SK-N-SH treated with all-trans-retinoic acid at 6 μM for 48 hours (cell line): ENCODE data around the gene TSSK3.

Experiments used
- ATAC-seq: fragments of 200-7000 bp; cut with Tn5 transposase; 3 replicates; pipeline ENCODE4 v1.9.1; 2020; ENCODE audit warnings: mild to moderate bottlenecking, moderate library complexity
- ARNTL ChIP-seq: fragments of 450-650 bp; formaldehyde crosslinking; IDR thresholded peaks from 2 replicates; pipeline ENCODE4 v1.5.0; 2020; ENCODE audit warnings: low read depth, mild to moderate bottlenecking, moderate library complexity, borderline replicate concordance
- BACH2 ChIP-seq: fragments of 250-450 bp; sonication (Bioruptor Pico); IDR thresholded peaks from 2 replicates; pipeline ENCODE4 v1.9.0; 2021; ENCODE audit warnings: mild to moderate bottlenecking, borderline replicate concordance
- CSDC2 ChIP-seq: fragments of 250-450 bp; sonication (Bioruptor Pico); IDR thresholded peaks from 2 replicates; pipeline ENCODE4 v1.5.0; 2020; ENCODE audit warnings: mild to moderate bottlenecking, moderate library complexity
- ESRRG ChIP-seq: fragments of 250-450 bp; sonication (Bioruptor Pico); IDR thresholded peaks from 2 replicates; pipeline ENCODE4 v1.6.1; 2021; ENCODE audit warnings: mild to moderate bottlenecking
- GLIS3 ChIP-seq: fragments of 250-450 bp; sonication (Bioruptor Pico); IDR thresholded peaks from 2 replicates; pipeline ENCODE4 v1.5.0; 2020; ENCODE audit warnings: mild to moderate bottlenecking, moderate library complexity
- OSR1 ChIP-seq: fragments of 250-450 bp; sonication (Bioruptor Pico); IDR thresholded peaks from 2 replicates; pipeline ENCODE4 v1.8.0; 2022; ENCODE audit warnings: moderate library complexity, mild to moderate bottlenecking, inconsistent platforms
- PPARA ChIP-seq: fragments of 250-450 bp; sonication (Bioruptor Pico); IDR thresholded peaks from 2 replicates; pipeline ENCODE4 v1.5.0; 2020; ENCODE audit warnings: mild to moderate bottlenecking, borderline replicate concordance
- RARB ChIP-seq: fragments of 250-450 bp; sonication (Bioruptor Pico); IDR thresholded peaks from 2 replicates; pipeline ENCODE4 v1.8.0; 2021; ENCODE audit warnings: mild to moderate bottlenecking, moderate library complexity
- SNAI2 ChIP-seq: fragments of 250-450 bp; sonication (Bioruptor Pico); IDR thresholded peaks from 2 replicates; pipeline ENCODE4 v1.5.0; 2020; ENCODE audit warnings: mild to moderate bottlenecking, moderate library complexity
- TCF4 ChIP-seq: fragments of 250-450 bp; sonication (Bioruptor Pico); IDR thresholded peaks from 2 replicates; pipeline ENCODE4 v1.8.0; 2021; ENCODE audit warnings: mild to moderate bottlenecking, moderate library complexity, borderline replicate concordance
- TOX ChIP-seq: fragments of 250-450 bp; sonication (Bioruptor Pico); IDR thresholded peaks from 2 replicates; pipeline ENCODE4 v1.8.0; 2021; ENCODE audit warnings: mild to moderate bottlenecking, moderate library complexity, borderline replicate concordance
- ZC3H10 ChIP-seq: fragments of 250-450 bp; sonication (Bioruptor Pico); IDR thresholded peaks from 2 replicates; pipeline ENCODE4 v1.5.1; 2021; ENCODE audit warnings: mild to moderate bottlenecking, moderate library complexity
- ZFP3 ChIP-seq: fragments of 250-450 bp; sonication (Bioruptor Pico); IDR thresholded peaks from 2 replicates; pipeline ENCODE4 v1.5.0; 2020; ENCODE audit warnings: mild to moderate bottlenecking, moderate library complexity
- ZFP30 ChIP-seq: fragments of 450-650 bp; formaldehyde crosslinking; IDR thresholded peaks from 2 replicates; pipeline ENCODE4 v1.5.0; 2022; ENCODE audit warnings: mild to moderate bottlenecking, moderate library complexity
- ZNF565 ChIP-seq: fragments of 450-650 bp; formaldehyde crosslinking; conservative IDR thresholded peaks from 2 replicates; pipeline ENCODE4 v1.5.0; 2020; ENCODE audit warnings: low read depth, mild to moderate bottlenecking, moderate library complexity
- ZNF70 ChIP-seq: fragments of 450-650 bp; formaldehyde crosslinking; IDR thresholded peaks from 2 replicates; pipeline ENCODE4 v1.5.0; 2020; ENCODE audit warnings: mild to moderate bottlenecking, moderate library complexity
- ZNF8 ChIP-seq: fragments of 450-650 bp; formaldehyde crosslinking; IDR thresholded peaks from 2 replicates; pipeline ENCODE4 v1.5.0; 2020; ENCODE audit warnings: mild to moderate bottlenecking, moderate library complexity
- TF ChIP-seq, protein P1 (sequence below): fragments of 250-450 bp; sonication (Bioruptor Pico); IDR thresholded peaks from 2 replicates; pipeline ENCODE4 v1.8.0; 2020; ENCODE audit warnings: mild to moderate bottlenecking, moderate library complexity, borderline replicate concordance
- TF ChIP-seq, protein P2 (sequence below): fragments of 250-450 bp; sonication (Bioruptor Pico); IDR thresholded peaks from 2 replicates; pipeline ENCODE4 v1.8.0; 2021; ENCODE audit warnings: low read depth, mild to moderate bottlenecking, moderate library complexity, borderline replicate concordance
- TF ChIP-seq, protein P3 (sequence below): fragments of 250-450 bp; sonication (Bioruptor Pico); IDR thresholded peaks from 2 replicates; pipeline ENCODE4 v1.5.1; 2020; ENCODE audit warnings: low read depth, mild to moderate bottlenecking, moderate library complexity
- TF ChIP-seq, protein P4 (sequence below): fragments of 250-450 bp; sonication (Bioruptor Pico); IDR thresholded peaks from 2 replicates; pipeline ENCODE4 v1.5.0; 2020; ENCODE audit warnings: mild to moderate bottlenecking, moderate library complexity
- TF ChIP-seq, protein P5 (sequence below): fragments of 250-450 bp; sonication (Bioruptor Pico); IDR thresholded peaks from 2 replicates; pipeline ENCODE4 v1.5.1; 2021; ENCODE audit warnings: mild to moderate bottlenecking, moderate library complexity

The TSSK3 gene

DNA sequence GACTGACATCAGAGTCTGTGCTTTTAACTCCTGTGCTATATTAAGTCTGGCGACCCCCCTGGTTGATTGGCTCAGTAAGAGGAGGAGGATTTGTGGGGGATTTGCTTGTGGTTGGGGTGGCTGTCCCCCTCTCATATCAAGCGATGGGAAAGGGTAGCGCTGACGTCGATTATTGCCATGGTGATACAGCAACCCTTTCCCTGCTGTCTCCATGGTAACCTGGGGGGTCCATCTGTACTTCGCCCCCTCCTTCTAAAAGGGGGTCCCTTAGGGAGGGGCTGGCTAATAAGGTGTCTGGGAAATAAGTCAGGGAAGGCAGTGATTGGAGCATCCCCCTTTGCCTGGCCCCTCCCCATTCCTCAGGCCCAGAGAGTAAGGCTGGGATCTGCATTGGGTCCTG, 4.7 kb upstream of the TSSK3 start:
- TF ChIP-seq CSDC2 (no peak), ZNF8 (no peak), BACH2 (CRISPR knock-in tag) (no peak), ESRRG (CRISPR knock-in tag) (no peak)
- TF ChIP-seq, protein P1, sequence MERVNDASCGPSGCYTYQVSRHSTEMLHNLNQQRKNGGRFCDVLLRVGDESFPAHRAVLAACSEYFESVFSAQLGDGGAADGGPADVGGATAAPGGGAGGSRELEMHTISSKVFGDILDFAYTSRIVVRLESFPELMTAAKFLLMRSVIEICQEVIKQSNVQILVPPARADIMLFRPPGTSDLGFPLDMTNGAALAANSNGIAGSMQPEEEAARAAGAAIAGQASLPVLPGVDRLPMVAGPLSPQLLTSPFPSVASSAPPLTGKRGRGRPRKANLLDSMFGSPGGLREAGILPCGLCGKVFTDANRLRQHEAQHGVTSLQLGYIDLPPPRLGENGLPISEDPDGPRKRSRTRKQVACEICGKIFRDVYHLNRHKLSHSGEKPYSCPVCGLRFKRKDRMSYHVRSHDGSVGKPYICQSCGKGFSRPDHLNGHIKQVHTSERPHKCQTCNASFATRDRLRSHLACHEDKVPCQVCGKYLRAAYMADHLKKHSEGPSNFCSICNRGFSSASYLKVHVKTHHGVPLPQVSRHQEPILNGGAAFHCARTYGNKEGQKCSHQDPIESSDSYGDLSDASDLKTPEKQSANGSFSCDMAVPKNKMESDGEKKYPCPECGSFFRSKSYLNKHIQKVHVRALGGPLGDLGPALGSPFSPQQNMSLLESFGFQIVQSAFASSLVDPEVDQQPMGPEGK (CRISPR knock-in tag): no peak
- ATAC-seq: no peak

DNA sequence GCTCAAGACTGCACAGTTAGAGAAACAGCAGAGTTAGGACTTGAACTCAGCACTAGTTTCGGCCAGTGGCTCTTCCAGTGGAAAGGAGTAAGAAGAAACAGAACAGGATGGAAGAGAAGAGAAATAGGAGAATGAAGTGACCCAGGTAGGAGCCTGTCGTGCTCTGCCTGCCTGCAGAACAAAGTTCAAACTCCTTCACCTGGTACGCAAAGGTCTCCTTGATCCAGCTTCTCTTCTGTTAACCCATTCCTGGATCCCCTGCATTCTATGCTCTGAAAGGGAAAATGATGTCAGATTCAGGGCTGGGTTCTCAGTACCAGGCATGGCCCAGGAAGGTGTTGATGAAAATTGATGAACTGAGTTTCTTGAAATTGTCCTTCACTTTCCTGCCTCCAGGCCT, 3.9 kb upstream of the TSSK3 start:
- no peak for ATAC-seq
- TF ChIP-seq RARB (CRISPR knock-in tag) (no peak), ZFP30 (no peak), ARNTL (no peak), ZNF8 (no peak), ZC3H10 (CRISPR knock-in tag) (no peak), BACH2 (CRISPR knock-in tag) (no peak), ZNF565 (CRISPR knock-in tag) (no peak), GLIS3 (CRISPR knock-in tag) (no peak), OSR1 (CRISPR knock-in tag) (no peak), ZFP3 (CRISPR knock-in tag) (no peak), TOX (CRISPR knock-in tag) (no peak), TCF4 (CRISPR knock-in tag) (no peak)
- TF ChIP-seq, protein P1 (CRISPR knock-in tag): no peak
- TF ChIP-seq, protein P2, sequence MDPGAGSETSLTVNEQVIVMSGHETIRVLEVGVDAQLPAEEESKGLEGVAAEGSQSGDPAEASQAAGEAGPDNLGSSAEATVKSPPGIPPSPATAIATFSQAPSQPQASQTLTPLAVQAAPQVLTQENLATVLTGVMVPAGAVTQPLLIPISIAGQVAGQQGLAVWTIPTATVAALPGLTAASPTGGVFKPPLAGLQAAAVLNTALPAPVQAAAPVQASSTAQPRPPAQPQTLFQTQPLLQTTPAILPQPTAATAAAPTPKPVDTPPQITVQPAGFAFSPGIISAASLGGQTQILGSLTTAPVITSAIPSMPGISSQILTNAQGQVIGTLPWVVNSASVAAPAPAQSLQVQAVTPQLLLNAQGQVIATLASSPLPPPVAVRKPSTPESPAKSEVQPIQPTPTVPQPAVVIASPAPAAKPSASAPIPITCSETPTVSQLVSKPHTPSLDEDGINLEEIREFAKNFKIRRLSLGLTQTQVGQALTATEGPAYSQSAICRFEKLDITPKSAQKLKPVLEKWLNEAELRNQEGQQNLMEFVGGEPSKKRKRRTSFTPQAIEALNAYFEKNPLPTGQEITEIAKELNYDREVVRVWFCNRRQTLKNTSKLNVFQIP (CRISPR knock-in tag): no peak
- TF ChIP-seq, protein P3, sequence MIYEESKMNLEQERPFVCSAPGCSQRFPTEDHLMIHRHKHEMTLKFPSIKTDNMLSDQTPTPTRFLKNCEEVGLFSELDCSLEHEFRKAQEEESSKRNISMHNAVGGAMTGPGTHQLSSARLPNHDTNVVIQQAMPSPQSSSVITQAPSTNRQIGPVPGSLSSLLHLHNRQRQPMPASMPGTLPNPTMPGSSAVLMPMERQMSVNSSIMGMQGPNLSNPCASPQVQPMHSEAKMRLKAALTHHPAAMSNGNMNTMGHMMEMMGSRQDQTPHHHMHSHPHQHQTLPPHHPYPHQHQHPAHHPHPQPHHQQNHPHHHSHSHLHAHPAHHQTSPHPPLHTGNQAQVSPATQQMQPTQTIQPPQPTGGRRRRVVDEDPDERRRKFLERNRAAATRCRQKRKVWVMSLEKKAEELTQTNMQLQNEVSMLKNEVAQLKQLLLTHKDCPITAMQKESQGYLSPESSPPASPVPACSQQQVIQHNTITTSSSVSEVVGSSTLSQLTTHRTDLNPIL (CRISPR knock-in tag): no peak
- TF ChIP-seq, protein P4, sequence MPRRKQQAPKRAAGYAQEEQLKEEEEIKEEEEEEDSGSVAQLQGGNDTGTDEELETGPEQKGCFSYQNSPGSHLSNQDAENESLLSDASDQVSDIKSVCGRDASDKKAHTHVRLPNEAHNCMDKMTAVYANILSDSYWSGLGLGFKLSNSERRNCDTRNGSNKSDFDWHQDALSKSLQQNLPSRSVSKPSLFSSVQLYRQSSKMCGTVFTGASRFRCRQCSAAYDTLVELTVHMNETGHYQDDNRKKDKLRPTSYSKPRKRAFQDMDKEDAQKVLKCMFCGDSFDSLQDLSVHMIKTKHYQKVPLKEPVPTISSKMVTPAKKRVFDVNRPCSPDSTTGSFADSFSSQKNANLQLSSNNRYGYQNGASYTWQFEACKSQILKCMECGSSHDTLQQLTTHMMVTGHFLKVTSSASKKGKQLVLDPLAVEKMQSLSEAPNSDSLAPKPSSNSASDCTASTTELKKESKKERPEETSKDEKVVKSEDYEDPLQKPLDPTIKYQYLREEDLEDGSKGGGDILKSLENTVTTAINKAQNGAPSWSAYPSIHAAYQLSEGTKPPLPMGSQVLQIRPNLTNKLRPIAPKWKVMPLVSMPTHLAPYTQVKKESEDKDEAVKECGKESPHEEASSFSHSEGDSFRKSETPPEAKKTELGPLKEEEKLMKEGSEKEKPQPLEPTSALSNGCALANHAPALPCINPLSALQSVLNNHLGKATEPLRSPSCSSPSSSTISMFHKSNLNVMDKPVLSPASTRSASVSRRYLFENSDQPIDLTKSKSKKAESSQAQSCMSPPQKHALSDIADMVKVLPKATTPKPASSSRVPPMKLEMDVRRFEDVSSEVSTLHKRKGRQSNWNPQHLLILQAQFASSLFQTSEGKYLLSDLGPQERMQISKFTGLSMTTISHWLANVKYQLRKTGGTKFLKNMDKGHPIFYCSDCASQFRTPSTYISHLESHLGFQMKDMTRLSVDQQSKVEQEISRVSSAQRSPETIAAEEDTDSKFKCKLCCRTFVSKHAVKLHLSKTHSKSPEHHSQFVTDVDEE (CRISPR knock-in tag): no peak
- TF ChIP-seq, protein P5, sequence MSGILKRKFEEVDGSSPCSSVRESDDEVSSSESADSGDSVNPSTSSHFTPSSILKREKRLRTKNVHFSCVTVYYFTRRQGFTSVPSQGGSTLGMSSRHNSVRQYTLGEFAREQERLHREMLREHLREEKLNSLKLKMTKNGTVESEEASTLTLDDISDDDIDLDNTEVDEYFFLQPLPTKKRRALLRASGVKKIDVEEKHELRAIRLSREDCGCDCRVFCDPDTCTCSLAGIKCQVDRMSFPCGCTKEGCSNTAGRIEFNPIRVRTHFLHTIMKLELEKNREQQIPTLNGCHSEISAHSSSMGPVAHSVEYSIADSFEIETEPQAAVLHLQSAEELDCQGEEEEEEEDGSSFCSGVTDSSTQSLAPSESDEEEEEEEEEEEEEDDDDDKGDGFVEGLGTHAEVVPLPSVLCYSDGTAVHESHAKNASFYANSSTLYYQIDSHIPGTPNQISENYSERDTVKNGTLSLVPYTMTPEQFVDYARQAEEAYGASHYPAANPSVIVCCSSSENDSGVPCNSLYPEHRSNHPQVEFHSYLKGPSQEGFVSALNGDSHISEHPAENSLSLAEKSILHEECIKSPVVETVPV (CRISPR knock-in tag): no peak

DNA sequence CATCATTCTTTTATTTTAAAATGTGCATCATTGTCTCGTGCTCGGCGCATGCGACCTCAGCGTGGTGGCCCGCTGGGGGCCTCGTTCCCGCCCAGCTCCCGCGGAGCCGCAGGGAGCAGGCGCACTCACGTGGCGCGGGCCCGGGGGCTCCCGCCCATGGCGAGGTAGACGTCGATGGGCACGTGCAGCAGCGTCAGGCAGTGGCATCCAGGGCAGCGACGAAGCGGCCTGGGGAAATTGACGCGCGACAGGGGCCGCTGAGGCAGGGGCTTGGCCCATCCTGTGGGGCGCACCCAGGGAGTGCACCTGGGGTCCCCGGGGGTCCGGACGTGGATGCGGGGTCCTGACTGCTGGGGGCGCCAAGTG, 1.0 kb upstream of the TSSK3 start:
- ATAC-seq: no peak
- TF ChIP-seq, protein P1 (CRISPR knock-in tag): no peak
- TF ChIP-seq, protein P5 (CRISPR knock-in tag): no peak
- TF ChIP-seq SNAI2 (CRISPR knock-in tag): no peak
- TF ChIP-seq CSDC2: no peak
- TF ChIP-seq ZNF70 (CRISPR knock-in tag): no peak
- TF ChIP-seq ZFP30: no peak
- no peak for TF ChIP-seq PPARA (CRISPR knock-in tag)
- TF ChIP-seq BACH2 (CRISPR knock-in tag): no peak
- TF ChIP-seq TOX (CRISPR knock-in tag): no peak
